ENCODE measurements around the gene PKD1L1. TPM values are rescaled to one million over a fixed set of nuclear protein-coding genes. Genes with fewer than 3 reads are reported as not detected.
A peak's percentile ranks its signal among the peaks of the same experiment; 100 is the strongest.

The PKD1L1 gene
- total RNA-seq, 1 donor = under 0.01 TPM

DNA sequence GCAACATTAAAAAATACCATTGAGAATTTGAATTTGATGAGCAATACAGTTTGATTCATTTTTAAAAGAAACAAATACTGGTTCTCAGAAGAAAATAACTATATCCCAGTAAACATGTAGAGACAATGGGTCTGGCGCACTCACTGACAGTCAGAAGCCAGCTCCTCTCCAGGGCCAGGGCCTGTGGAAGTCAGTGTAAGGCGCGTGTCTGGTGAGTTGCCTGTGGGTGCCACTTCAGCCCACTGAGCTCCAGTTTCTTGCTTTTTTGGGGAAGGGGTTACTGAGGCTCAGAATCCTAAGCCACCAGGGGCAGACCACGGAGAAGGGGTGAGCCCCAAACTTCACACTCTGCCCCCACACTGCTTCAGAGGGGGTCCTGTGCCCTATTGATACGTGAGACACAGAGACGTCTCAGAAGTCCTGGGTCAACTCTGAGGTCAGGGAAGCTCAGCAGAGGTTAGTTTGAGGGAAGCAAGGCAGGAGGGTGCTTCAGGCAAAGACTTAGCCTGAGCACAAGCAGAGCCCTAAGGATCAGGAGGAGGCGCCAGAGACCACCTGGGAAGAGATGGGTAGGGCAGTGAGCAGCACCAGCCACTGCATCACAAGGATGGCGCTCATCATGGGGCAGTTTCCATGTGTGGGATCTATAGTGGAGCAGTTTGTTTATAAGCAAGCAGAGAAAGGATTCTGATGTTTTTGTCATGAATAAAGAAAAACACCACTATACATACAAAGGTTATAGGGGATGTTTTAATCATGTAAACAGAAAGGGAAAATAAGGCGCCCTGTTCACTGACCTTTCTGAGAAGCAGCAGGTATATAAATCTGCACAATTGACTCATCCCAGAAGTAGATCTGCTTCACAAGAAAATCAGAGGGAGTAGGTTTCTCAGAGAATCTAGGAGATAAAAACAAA lies 95.7 kb downstream of the PKD1L1 start:
- no peak for DNase-seq (ENCODE audit: low read depth)
- H3K4me3 ChIP-seq (ENCODE audit: low read depth, low read length) = no peak overlapping the region
- TF ChIP-seq, protein P1, sequence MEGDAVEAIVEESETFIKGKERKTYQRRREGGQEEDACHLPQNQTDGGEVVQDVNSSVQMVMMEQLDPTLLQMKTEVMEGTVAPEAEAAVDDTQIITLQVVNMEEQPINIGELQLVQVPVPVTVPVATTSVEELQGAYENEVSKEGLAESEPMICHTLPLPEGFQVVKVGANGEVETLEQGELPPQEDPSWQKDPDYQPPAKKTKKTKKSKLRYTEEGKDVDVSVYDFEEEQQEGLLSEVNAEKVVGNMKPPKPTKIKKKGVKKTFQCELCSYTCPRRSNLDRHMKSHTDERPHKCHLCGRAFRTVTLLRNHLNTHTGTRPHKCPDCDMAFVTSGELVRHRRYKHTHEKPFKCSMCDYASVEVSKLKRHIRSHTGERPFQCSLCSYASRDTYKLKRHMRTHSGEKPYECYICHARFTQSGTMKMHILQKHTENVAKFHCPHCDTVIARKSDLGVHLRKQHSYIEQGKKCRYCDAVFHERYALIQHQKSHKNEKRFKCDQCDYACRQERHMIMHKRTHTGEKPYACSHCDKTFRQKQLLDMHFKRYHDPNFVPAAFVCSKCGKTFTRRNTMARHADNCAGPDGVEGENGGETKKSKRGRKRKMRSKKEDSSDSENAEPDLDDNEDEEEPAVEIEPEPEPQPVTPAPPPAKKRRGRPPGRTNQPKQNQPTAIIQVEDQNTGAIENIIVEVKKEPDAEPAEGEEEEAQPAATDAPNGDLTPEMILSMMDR (IDR thresholded peaks at IDR 0.05; ENCODE audit: insufficient read depth, low read length) = peak; percentile 17

DNA sequence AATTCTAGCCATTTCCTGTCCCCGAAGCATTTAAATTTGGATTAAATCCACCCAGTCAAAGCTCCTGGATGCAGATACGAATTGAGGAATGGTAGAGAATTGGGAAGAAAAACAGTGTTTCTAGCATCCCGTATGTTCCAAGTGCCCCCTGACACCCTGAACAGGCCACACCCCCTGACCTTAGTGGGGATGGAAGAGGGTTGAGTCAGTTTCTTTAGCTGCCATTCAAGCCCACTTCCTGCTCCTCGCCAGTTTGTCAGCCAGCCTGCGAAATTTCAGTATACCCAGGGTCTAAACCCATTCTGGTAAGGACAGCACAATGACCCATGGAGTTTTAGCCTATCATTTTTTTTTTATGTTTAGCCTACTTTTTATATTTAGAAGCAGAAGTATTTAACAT lies 101.1 kb downstream of the PKD1L1 start:
- DNase-seq (ENCODE audit: low read depth) = no peak
- TF ChIP-seq, protein P1 (IDR thresholded peaks at IDR 0.05; ENCODE audit: insufficient read depth, low read length) = no peak
- no peak overlapping the region for H3K4me3 ChIP-seq (ENCODE audit: low read depth, low read length)

DNA sequence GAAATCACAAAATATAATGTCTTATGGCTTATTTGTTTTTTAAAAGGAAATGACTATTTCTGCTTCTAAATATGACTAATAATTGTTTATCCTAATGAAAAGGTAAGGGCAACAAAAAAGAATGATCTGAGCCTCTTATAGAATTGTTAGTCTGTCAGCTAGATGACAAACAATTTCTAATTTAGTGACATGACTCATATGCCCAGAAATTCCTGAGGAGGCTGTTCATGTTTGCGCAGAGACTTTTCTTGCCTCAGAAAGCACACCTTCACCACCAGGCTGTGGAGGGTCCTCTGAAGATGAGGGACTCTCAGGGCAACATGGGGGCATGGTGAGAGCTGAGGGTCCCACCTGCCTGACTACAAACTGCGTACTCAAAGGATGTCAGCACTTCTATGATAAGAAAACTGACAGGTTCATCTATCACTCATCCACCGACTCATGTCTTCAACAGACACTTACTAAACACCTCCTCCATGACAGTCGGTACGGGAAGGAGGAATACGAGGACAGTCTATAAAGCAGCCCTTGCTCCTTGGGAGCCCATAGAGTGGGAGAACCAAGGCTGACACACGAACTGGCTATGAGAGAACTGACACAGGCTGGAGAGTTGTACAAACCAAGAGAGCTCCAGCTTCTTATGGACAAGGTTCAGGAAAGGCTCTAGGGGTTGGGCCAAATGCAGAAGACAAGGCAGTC lies 102.0 kb downstream of the PKD1L1 start:
- peak; percentile 29 for DNase-seq (ENCODE audit: low read depth)
- H3K4me3 ChIP-seq (ENCODE audit: low read depth, low read length) = no peak overlapping the region
- TF ChIP-seq, protein P1 (IDR thresholded peaks at IDR 0.05; ENCODE audit: insufficient read depth, low read length) = no peak

DNA sequence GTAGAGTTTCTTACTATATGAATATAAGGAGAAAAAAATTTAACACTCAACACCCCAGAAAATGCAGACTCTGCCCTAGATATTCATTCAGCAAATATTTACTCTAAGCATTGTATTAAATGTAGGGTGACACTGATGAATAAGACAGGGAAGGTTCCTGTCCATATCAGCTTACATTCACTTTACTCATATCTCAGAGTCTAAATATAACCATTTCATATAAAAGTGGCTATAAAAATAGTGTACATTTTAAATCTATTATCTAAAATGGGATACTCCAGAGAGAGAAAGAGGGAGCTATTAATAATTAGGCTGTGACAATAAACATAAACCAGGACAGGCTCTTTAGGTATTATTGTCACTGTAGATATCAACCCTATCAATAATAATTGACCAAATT lies 104.0 kb downstream of the PKD1L1 start:
- H3K4me3 ChIP-seq (ENCODE audit: low read depth, low read length) = no peak overlapping the region
- TF ChIP-seq, protein P1 (IDR thresholded peaks at IDR 0.05; ENCODE audit: insufficient read depth, low read length) = no peak

DNA sequence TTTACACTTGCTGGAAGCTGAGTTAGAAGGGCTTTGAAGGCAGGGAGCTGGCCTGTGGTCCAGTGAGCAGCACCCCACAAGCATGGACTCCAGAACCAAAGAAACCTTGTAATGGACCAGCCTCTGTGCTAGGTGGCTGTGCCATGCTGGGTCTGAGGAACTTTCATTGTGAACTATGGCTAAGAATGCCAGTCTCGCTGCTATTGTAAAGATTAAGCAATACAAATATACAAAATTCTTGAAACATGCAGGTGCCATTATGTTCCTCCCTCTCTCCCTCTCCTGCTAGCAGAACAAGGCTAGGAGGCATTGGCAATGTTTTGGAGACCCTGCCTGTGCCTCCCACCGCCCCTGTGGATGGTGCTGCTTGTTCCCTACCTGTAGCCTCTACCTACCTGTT lies 105.0 kb downstream of the PKD1L1 start:
- TF ChIP-seq, protein P1 (IDR thresholded peaks at IDR 0.05; ENCODE audit: insufficient read depth, low read length) = no peak
- DNase-seq (ENCODE audit: low read depth) = no peak
- H3K4me3 ChIP-seq (ENCODE audit: low read depth, low read length) = no peak overlapping the region

More for the DNA sequence above, 104.0 kb downstream of the PKD1L1 start:
- no peak for DNase-seq (ENCODE audit: low read depth)

DNA sequence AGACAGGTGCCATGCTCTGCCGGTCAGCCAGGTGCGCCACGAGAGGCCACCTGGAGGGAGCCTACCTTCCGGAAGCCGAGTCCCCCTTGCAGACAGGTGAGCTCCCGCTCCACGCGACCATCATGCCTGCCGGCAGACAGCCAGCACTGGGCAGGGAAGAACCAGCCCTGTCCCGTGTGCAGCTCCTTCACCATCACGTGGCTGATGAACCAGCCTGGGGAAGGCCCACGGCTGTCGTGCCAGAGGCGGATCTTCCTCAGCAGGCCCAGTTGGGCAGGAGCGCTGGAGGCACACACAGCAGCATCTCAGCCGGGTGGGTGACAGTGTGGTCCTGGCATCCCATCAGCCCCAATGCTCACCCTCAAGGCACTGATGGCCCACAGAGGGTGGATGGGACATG lies 108.9 kb downstream of the PKD1L1 start:
- DNase-seq (ENCODE audit: low read depth) = no peak
- TF ChIP-seq, protein P1 (IDR thresholded peaks at IDR 0.05; ENCODE audit: insufficient read depth, low read length) = no peak
- H3K4me3 ChIP-seq (ENCODE audit: low read depth, low read length) = no peak overlapping the region

All from fibroblast of the aortic adventitia (primary cell).